SH-SY5Y (cell line): Measurements from ENCODE around the gene PRSS50.

Source experiments
- GATA2 ChIP-seq: IDR thresholded peaks from 2 replicates; pipeline ENCODE4 v1.6.1; 2011; ENCODE audit warnings: mild to moderate bottlenecking, low read depth, low read length
- GATA3 ChIP-seq: IDR thresholded peaks from 2 replicates; pipeline ENCODE4 v1.6.1; 2011; ENCODE audit warnings: low read depth, mild to moderate bottlenecking, low read length, moderate library complexity

Gene PRSS50

GRCh38 chr3:46693038-46693891, 24.4 kb downstream of the PRSS50 start, which contains the start of gene ALS2CL:
ALS2CL (minus strand) TSS chr3:46693679; CDS start chr3:46689440, 4,239 bp downstream.
- no peak for TF ChIP-seq GATA3
- no peak for TF ChIP-seq GATA2

- TF ChIP-seq GATA3 (no peak), GATA2 (no peak)
These were observed 25.1 kb downstream of the PRSS50 start for GRCh38 chr3:46692566-46692990.

GRCh38 chr3:46690798-46691197, 26.9 kb downstream of the PRSS50 start:
- TF ChIP-seq GATA2 (no peak), GATA3 (no peak)

GRCh38 chr3:46685446-46685845, 32.2 kb downstream of the PRSS50 start:
- TF ChIP-seq GATA2, result no peak
- TF ChIP-seq GATA3, result no peak

GRCh38 chr3:46684891-46685290, 32.8 kb downstream of the PRSS50 start:
- TF ChIP-seq GATA2 (no peak), GATA3 (no peak)

- TF ChIP-seq GATA3, result no peak
- no peak for TF ChIP-seq GATA2
These were observed 34.7 kb downstream of the PRSS50 start for GRCh38 chr3:46682974-46683373.

GRCh38 chr3:46681856-46682540, 35.7 kb downstream of the PRSS50 start:
- TF ChIP-seq GATA2, result no peak
- no peak for TF ChIP-seq GATA3

- TF ChIP-seq GATA3, result no peak
- no peak for TF ChIP-seq GATA2
These were observed 36.3 kb downstream of the PRSS50 start for GRCh38 chr3:46681387-46681786.

- no peak for TF ChIP-seq GATA2
- no peak for TF ChIP-seq GATA3
These were observed 37.3 kb downstream of the PRSS50 start for GRCh38 chr3:46680298-46680826.

GRCh38 chr3:46679681-46680080, 38.0 kb downstream of the PRSS50 start:
- TF ChIP-seq GATA2 (no peak), GATA3 (no peak)

GRCh38 chr3:46678280-46678679, 39.4 kb downstream of the PRSS50 start:
- no peak for TF ChIP-seq GATA2
- TF ChIP-seq GATA3, result no peak

GRCh38 chr3:46677411-46677726, 40.3 kb downstream of the PRSS50 start:
- TF ChIP-seq GATA2, result no peak
- TF ChIP-seq GATA3, result no peak

GRCh38 chr3:46676601-46677410, 40.9 kb downstream of the PRSS50 start:
- TF ChIP-seq GATA2 (no peak), GATA3 (no peak)

- TF ChIP-seq GATA3 (no peak), GATA2 (no peak)
These were observed 41.7 kb downstream of the PRSS50 start for GRCh38 chr3:46675843-46676567.
